Astrocyte (in vitro differentiated cells and primary cell): ENCODE results near the gene AMH.
A peak's percentile ranks its signal among the peaks of the same experiment; 100 is the strongest.

ENCODE experiments used
- CTCF ChIP-seq: IDR thresholded peaks from 2 replicates; pipeline ENCODE4 v1.5.1; 2011; ENCODE audit warnings: low read depth, mild to moderate bottlenecking, inconsistent platforms, low read length, moderate library complexity; ENCODE audit not compliant: insufficient read depth
- EZH2 ChIP-seq: IDR thresholded peaks from 2 replicates; pipeline ENCODE4 v1.6.1; 2012; ENCODE audit warnings: mild to moderate bottlenecking, low read length, inconsistent platforms; ENCODE audit not compliant: insufficient read depth

- TF ChIP-seq CTCF, result no peak
- TF ChIP-seq EZH2, result peak; percentile 43
Observed at GRCh38 chr19:2249880-2250765, 1.0 kb downstream of the AMH start.
